BJ (cell line): Measurements from ENCODE around the gene NRG3. TPM values are rescaled to one million over a fixed set of nuclear protein-coding genes. Genes with fewer than 3 reads are reported as not detected.

Source experiments
- CTCF ChIA-PET: fragments of 350-600 bp; formaldehyde crosslinking; extraction: SDS; loops from one replicate; lab custom pipeline; 2021; ENCODE audit warnings: antibody characterized with exemption, inconsistent platforms; lab: Yijun Ruan, JAX
- POLR2A ChIA-PET: fragments of 300-600 bp; sonication (Branson Sonifier 250); formaldehyde crosslinking; extraction: SDS; loops from one replicate; lab custom pipeline; 2021; ENCODE audit warnings: antibody characterized with exemption; lab: Charles Lee
- DNase-seq: peaks from one replicate; pipeline ENCODE4 v3.0.0-alpha.2; 2011; ENCODE audit warnings: low read depth
- H3K27me3 ChIP-seq: 2 replicates; pipeline ENCODE4 v1.6.0; 2011; ENCODE audit warnings: low read length; ENCODE audit not compliant: control insufficient read depth, insufficient read depth
- H3K36me3 ChIP-seq: 2 replicates; pipeline ENCODE4 v1.5.1; 2011; ENCODE audit warnings: low read length; ENCODE audit not compliant: control insufficient read depth, insufficient read depth
- H3K4me3 ChIP-seq: 2 replicates; pipeline ENCODE4 v1.5.1; 2011; ENCODE audit warnings: low read depth, mild to moderate bottlenecking, control low read depth, low read length
- polyA plus RNA-seq: library from polyadenylated mRNA; depleted of rRNA; stranded (reverse); fragments of >200 nt; gene quantifications from 2 replicates; pipeline ENCODE4 v1.2.3, GENCODE V29; 2011
- TF ChIP-seq, protein P1 (sequence below): IDR thresholded peaks from 2 replicates; pipeline ENCODE4 v1.5.1; 2011; ENCODE audit warnings: low read depth, mild to moderate bottlenecking, control low read depth, inconsistent platforms, low read length, moderate library complexity; ENCODE audit not compliant: insufficient read depth

Gene NRG3
- polyA plus RNA-seq, 1 experiment, result not detected

DNA sequence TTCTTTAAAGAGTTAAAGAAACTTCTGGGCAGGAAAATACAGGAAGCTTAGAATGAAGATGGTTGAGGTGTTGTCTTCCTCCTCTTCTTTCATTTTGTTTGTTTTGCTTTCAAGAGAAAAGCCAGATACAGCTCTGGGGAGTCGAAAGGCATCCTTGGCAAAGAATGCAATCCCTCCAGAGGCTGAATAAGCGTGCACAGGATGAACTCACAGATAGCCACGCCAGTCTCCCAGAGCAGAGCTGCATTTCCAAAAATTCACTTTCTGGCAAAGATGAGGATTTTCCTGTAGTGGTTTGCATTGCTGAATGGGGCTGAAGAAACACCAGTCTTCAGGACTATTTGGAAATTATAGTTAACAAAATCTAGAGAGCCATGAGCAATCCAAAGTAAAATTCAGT is 336.4 kb downstream of the NRG3 start:
- DNase-seq, result no peak
- ChIA-PET POLR2A (no interaction called here), CTCF (no interaction called here)
- no peak overlapping the region for H3K4me3 ChIP-seq
- TF ChIP-seq, protein P1, sequence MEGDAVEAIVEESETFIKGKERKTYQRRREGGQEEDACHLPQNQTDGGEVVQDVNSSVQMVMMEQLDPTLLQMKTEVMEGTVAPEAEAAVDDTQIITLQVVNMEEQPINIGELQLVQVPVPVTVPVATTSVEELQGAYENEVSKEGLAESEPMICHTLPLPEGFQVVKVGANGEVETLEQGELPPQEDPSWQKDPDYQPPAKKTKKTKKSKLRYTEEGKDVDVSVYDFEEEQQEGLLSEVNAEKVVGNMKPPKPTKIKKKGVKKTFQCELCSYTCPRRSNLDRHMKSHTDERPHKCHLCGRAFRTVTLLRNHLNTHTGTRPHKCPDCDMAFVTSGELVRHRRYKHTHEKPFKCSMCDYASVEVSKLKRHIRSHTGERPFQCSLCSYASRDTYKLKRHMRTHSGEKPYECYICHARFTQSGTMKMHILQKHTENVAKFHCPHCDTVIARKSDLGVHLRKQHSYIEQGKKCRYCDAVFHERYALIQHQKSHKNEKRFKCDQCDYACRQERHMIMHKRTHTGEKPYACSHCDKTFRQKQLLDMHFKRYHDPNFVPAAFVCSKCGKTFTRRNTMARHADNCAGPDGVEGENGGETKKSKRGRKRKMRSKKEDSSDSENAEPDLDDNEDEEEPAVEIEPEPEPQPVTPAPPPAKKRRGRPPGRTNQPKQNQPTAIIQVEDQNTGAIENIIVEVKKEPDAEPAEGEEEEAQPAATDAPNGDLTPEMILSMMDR, result no peak
- H3K27me3 ChIP-seq, result no peaks in the 10 kb centered on the region
- no peaks in the 10 kb centered on the region for H3K36me3 ChIP-seq

DNA sequence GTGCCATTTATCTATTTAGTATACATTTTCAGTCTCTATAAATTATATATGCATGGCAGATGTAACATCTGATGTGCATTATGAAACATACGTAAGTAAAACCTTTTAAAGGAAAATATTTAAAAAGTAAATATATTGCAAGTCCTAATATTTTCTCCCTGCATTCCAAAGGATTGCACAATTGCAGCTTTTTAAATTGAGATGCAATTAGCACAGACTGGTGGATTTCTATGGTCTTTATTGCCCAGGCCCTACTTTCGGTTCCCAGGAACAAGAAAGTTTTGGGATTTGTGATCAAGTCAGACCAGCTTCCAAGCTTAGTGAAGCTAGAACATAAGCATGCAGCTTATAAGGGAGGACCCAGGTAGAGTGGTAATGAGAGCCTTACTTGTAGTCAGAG is 337.8 kb downstream of the NRG3 start:
- H3K36me3 ChIP-seq, result no peaks in the 10 kb centered on the region
- CTCF ChIA-PET, result no interaction called here
- POLR2A ChIA-PET, result no interaction called here
- no peak for DNase-seq
- no peaks in the 10 kb centered on the region for H3K27me3 ChIP-seq
- no peak overlapping the region for H3K4me3 ChIP-seq
- TF ChIP-seq, protein P1, result no peak

DNA sequence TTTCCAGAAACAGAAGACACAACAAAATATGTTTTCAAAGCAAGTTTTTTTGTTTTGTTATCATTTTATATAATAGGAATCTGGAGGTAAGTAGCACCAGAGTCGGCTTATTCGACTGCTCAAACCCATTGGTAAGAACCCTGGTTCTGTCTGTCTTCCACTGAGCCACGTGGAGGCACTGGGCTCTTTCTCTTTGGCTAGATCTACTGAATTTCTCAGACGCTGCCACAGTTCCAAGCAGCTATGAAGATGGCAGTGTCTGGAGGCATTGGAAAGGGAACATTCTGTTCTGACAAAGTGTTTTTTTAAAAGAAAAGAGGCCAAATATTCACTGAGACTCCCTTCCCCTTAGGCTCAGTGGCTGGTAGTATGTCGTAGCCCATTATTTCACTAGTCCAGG is 338.8 kb downstream of the NRG3 start:
- no peak for DNase-seq
- TF ChIP-seq, protein P1, result no peak
- ChIA-PET POLR2A (no interaction called here), CTCF (no interaction called here)
- no peaks in the 10 kb centered on the region for H3K36me3 ChIP-seq
- H3K27me3 ChIP-seq, result no peaks in the 10 kb centered on the region
- H3K4me3 ChIP-seq, result no peak overlapping the region

DNA sequence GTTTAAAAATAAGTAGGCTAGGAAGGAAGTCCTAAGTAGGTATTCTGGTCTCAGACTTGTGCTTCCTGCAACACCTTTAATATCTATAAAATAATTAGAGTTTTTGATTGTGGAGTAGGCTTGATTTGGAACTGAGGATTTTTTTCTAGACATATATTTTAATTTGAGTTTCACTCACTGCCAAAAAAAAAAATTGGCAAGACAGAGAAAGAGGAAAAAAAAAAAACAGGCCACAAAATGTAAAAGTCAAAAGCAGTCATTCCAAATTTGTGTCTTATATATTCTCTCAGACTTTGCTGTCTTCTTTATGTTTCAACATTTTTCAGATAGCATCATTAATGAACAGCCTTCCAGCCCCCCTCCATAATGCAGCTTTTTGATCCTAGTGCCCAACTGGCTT is 346.1 kb downstream of the NRG3 start:
- ChIA-PET POLR2A (no interaction called here), CTCF (no interaction called here)
- no peaks in the 10 kb centered on the region for H3K27me3 ChIP-seq
- TF ChIP-seq, protein P1, result no peak
- no peak overlapping the region for H3K4me3 ChIP-seq
- no peaks in the 10 kb centered on the region for H3K36me3 ChIP-seq
- no peak for DNase-seq

DNA sequence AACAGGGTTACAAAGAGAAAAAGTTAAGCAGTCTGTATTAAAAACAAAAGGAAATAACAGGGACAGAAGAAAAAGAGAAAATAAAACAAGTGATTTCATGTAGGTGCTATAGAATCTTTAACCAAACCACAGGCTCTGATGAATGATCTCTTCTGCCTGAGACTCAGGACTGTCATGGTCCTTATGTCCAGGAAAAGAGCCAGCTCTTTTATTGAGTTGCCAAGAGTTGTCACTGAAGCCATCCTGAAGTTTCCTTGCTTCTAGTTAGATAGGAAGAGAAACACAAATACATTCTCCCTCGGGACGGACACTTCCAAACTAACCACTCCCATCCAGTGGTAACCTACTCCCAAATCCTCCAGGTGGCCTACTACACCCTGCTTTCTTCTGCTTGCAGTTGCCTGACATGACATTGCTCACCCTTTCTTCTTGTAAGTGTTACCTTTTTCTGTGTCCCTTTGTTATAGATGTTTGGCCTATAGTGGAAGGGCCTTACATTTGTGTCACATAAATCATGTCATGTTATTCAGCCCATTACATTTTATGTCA is 346.7 kb downstream of the NRG3 start:
- ChIA-PET CTCF (no interaction called here), POLR2A (no interaction called here)
- H3K27me3 ChIP-seq, result no peaks in the 10 kb centered on the region
- no peak overlapping the region for H3K4me3 ChIP-seq
- H3K36me3 ChIP-seq, result no peaks in the 10 kb centered on the region
- TF ChIP-seq, protein P1, result no peak
- DNase-seq, result no peak
